Mesangial cell (primary cell): Measurements from ENCODE around the gene ANXA5. TPM values are rescaled to one million over a fixed set of nuclear protein-coding genes. Genes with fewer than 3 reads are reported as not detected.

ENCODE experiments used
- total RNA-seq: library from RNA; depleted of rRNA; stranded (reverse); fragments of >200 nt; gene quantifications from 2 replicates; pipeline ENCODE4 v1.2.3, GENCODE V29; 2015

Gene ANXA5
- 286 and 340 TPM in 2 replicates for total RNA-seq

DNA sequence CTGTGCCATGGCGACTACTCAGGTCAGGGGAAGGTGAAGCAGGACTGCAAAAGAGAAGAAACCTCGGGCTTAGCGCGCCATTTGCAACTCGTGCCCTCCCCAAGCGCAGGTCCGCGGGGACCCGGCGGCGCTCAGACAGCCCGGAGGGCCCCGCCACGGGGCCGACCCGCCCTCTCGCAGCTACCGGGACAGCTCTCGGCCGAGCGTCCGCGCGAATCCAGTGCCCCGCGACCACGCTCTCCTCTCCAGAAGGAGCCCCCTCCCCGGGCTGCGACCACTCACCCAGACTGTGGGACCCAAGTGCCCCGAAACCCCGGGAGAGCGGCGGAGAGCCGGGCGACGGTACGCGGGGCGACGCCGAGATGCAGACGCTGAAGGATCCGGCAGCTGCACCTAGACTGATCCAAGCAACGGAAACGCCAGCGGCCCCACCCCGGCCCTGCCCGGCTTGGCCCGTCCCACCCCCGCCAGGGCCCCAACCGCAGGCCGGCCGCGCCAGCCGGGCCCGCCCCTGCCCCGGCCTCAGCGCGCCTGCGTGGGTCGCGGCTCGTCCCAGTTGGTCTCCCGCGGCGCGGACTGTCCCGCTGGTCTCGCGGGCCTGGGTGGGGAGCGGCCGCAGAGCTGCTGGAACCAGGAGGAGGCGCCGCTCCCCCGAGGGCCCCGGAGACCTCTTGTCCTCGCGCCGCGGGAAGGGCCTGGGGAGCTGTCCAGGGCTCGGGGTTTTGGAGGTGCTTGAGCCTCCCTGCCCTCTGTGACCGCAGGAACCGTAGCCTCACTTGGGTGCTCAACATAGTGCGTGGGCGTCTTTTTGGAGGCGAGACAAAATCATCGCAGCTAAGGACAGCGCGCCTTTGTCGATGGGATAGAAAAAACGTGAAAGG, at the start of gene ANXA5:
TSS of gene ANXA5 (minus strand) at position 400 of the 881 bp plus-strand sequence. CDS start at position 9, 391 bp downstream.

Other genes starting within 250 kb of the ANXA5 start
- not detected in 2 replicates for gene SMIM43, start 68.2 kb upstream of the ANXA5 start, total RNA-seq
- 13.7 and 35.0 TPM in 2 replicates for gene EXOSC9, start 104.3 kb upstream of the ANXA5 start, total RNA-seq
- 5.3 and 161 TPM in 2 replicates for gene CCNA2, start 126.9 kb upstream of the ANXA5 start, total RNA-seq
- 13.6 and 17.6 TPM in 2 replicates for gene BBS7, start 173.5 kb upstream of the ANXA5 start, total RNA-seq